ENCODE results near the gene AGTRAP. TPM values are rescaled to one million over a fixed set of nuclear protein-coding genes. Genes with fewer than 3 reads are reported as not detected.

AGTRAP gene, protein sequence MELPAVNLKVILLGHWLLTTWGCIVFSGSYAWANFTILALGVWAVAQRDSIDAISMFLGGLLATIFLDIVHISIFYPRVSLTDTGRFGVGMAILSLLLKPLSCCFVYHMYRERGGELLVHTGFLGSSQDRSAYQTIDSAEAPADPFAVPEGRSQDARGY
- 10 to 100 TPM; 33.4 to 40.3 TPM for total RNA-seq
- 10 to 100 TPM; 22.2 to 61.2 TPM for polyA plus RNA-seq
- long read RNA-seq, donor 1, transcript AGTRAP-201 (5 exons, 1,107 nt) = major isoform, 88 of 128 reads
- long read RNA-seq, donor 1, transcript AGTRAP-203 (5 exons, 1,100 nt) = minor isoform, 12 of 128 reads
- long read RNA-seq, donor 1, partial matches to known transcripts = 7 of 128 reads
- long read RNA-seq, donor 1, other reads (novel, unspliced or antisense) = 12 of 128 reads
- long read RNA-seq, donor 2, transcript AGTRAP-203 (5 exons, 1,100 nt) = minor isoform, 6 of 41 reads
- long read RNA-seq, donor 2, transcript AGTRAP-201 (5 exons, 1,107 nt) = major isoform, 26 of 41 reads
- long read RNA-seq, donor 2, partial matches to known transcripts = 1 of 41 reads
- long read RNA-seq, donor 2, other reads (novel, unspliced or antisense) = 5 of 41 reads

DNA sequence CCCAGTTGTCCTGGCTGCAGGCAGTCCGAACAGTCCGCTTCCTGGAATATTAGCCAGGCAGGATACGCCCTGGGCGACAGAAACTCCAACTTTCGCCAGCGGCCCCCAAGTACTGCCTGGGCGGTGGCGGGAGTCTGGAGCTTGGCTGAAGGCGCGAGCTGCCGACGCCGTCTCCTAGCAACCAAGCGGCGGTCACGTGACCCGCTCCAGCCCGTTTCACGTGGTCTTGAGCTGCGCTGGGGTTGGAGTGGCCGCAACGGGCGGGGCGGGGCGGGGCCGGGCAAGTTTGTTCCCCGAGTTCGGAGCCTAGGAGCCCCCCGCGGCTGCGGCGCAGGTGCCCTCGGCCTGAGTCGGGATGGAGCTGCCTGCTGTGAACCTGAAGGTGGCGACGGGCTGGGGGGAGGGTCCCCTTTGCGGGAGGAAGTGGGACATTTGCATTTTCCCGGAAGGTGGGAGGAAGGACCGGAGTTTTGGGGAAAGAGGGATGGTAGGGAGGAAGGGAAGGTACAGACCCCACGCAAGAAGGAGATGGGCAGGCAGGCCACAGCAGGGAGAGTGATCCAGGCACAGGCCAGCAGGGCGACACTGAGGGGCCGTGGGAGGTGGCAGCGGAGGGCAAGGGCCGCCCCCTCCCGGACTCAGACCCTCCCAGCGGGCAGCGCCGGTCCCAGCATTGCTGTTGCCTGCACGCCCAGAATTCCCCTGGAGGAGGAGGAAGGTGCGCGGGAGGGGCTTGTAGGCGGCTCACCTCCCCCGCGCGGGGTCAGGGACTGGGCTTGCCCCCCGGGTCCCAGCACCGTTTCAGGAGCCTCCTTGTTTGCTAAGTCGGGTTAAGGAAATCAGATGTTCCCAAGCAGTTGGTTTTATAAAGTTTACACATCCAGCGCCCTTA lies at the start of gene AGTRAP:
TSS of gene AGTRAP (plus strand) at position 283 of the 892 bp plus-strand sequence. CDS start at position 356, 73 bp downstream.
- H3K27me3 ChIP-seq (ENCODE audit: control insufficient read depth in 1 of 2, insufficient read depth in 2 of 2, low read length in 1 of 2) = no peaks in the 10 kb centered on the region
- peak within 1 kb of the TSS; percentile 69 for H3K4me3 ChIP-seq (ENCODE audit: low read length in 2 of 2)
- WGBS, 2 donors = 1% methylated on average over 56 to 59 of the region's 59 CpGs
- no peaks in the 10 kb centered on the region for H3K4me1 ChIP-seq (ENCODE audit: control insufficient read depth in 1 of 2, insufficient read depth in 2 of 2, low read length in 2 of 2)
- no peaks in the 10 kb centered on the region for H3K36me3 ChIP-seq (ENCODE audit: control insufficient read depth in 1 of 2, insufficient read depth in 2 of 2, low read length in 1 of 2)
- intact Hi-C loops (cut with DNase I) = loop anchor here (5.0 kb wide), 3 partner anchors 51 to 71 kb away; partner anchors contain the start of genes CLCN6 (in 1 of the 2) and MTHFR (in 1 of the 2)
- DNase-seq = peak; percentile 98 to 99
- H3K9me3 ChIP-seq (ENCODE audit: control insufficient read depth, low read length) = no peaks in the 10 kb centered on the region
- H3K27ac ChIP-seq (ENCODE audit: low read depth in 1 of 2, low read length in 2 of 2) = peak within 1 kb of the TSS; percentile 19 to 55
- peak; percentile 95 for ATAC-seq (ENCODE audit: low FRiP score)

- Histone ChIP-seq H3K4me3 (ENCODE audit: low read length in 2 of 2) (no peak overlapping the region), H3K27me3 (ENCODE audit: control insufficient read depth in 1 of 2, insufficient read depth in 2 of 2, low read length in 1 of 2) (no peaks in the 10 kb centered on the region), H3K27ac (ENCODE audit: low read depth in 1 of 2, low read length in 2 of 2) (no peak overlapping the region), H3K4me1 (ENCODE audit: control insufficient read depth in 1 of 2, insufficient read depth in 2 of 2, low read length in 2 of 2) (no peaks in the 10 kb centered on the region), H3K36me3 (ENCODE audit: control insufficient read depth in 1 of 2, insufficient read depth in 2 of 2, low read length in 1 of 2) (no peaks in the 10 kb centered on the region), H3K9me3 (ENCODE audit: control insufficient read depth, low read length) (no peaks in the 10 kb centered on the region)
- ATAC-seq (ENCODE audit: low FRiP score) (no peak), DNase-seq (no peak)
- 96 to 97% methylated on average over 4 of the region's 4 CpGs for WGBS, 2 donors
- intact Hi-C loops (cut with DNase I) = no loop called here
Observed at GRCh38 chr1:11688506-11688905, 47.4 kb upstream of the AGTRAP start.

DNA sequence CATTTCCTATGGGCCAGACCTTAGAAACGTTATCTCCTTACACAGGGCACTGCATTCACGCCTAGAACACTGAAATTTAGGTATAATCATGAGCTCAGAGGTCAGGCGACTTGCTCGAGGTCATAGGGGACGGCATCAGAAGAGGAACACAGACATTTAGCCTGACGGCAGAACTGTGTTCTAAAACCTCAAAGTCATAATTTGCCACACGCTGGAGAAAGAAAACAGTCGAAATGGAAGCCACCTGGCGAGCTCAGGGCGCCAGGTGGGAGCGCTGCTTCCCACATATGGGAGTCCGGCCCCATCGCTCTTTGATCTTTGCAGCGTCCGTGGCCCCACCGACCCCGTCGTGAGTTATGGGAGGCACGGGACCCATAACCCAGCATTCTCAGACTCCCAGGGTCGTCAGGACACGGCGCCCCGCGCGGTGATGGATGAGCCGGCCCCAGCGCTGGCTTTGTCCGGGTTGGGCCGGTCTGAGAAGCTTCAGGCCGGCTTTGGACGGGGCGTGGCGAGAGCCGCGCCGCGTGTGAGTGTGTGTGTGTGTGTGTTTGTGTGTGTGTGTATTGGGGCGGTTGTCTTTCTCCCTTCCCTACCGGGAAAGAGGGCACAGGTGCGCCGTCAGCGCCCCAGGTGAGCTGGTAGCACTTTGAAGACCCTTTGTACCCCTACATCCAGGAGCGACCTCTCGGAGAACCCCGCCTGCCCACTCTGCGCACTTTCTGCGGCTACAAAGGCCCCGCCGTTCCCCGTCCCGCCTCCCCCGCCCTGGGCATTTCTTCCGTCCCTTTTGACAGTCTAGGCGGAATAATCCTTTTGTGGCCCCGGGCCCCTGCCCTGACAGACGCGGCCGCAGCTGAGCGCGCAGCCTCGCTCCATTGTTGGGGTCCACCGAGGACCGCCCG lies 45.3 kb upstream of the AGTRAP start:
- Histone ChIP-seq H3K36me3 (ENCODE audit: control insufficient read depth in 1 of 2, insufficient read depth in 2 of 2, low read length in 1 of 2) (no peaks in the 10 kb centered on the region), H3K4me1 (ENCODE audit: control insufficient read depth in 1 of 2, insufficient read depth in 2 of 2, low read length in 2 of 2) (no peaks in the 10 kb centered on the region), H3K27ac (ENCODE audit: low read depth in 1 of 2, low read length in 2 of 2) (no peak overlapping the region), H3K4me3 (ENCODE audit: low read length in 2 of 2) (no peak overlapping the region), H3K9me3 (ENCODE audit: control insufficient read depth, low read length) (no peaks in the 10 kb centered on the region), H3K27me3 (ENCODE audit: control insufficient read depth in 1 of 2, insufficient read depth in 2 of 2, low read length in 1 of 2) (no peaks in the 10 kb centered on the region)
- ATAC-seq (ENCODE audit: low FRiP score) = no peak
- WGBS, 2 donors = 8 to 12% methylated on average over 59 to 64 of the region's 64 CpGs
- no peak for DNase-seq
- intact Hi-C loops (cut with DNase I) = no loop called here

DNA sequence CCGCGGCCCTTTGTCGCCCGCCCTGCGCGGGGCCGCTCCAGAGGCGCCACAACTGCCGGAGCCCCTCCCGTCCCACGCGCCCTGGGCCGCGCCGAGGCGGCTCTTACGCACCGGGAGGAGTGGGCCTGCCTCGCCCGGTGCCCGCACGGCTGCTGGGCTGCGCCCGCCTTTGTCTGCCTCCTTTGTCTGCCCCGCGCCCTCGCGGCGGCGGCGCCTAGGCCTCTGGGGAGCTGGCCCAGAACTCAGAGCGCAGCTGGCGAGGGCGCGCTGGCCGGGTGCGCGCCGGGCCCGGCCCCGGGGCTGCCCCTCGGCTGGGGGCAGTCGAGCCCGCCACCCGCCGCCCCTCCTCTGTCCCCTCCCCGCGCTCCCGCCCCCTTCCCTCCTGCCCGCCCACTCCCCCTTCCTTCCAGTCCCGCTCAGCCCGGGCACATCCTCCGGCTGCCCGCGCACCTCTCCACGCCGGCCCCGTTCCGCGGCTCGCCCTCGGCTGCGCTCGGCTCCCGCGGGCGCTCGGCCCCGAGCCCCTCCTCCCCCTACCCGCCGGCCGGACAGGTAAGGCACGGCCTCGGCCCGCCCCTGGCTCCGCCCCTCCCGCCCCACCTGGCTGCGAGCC lies 44.5 kb upstream of the AGTRAP start, which contains the start of gene DRAXIN:
TSS of gene DRAXIN (plus strand) at position 409 of the 613 bp plus-strand sequence. CDS start 14,549 bp downstream, outside the sequence.
- H3K4me3 ChIP-seq (ENCODE audit: low read length in 2 of 2) = no peak within 1 kb of the TSS
- no peak for DNase-seq
- H3K27me3 ChIP-seq (ENCODE audit: control insufficient read depth in 1 of 2, insufficient read depth in 2 of 2, low read length in 1 of 2) = no peaks in the 10 kb centered on the region
- no peaks in the 10 kb centered on the region for H3K9me3 ChIP-seq (ENCODE audit: control insufficient read depth, low read length)
- H3K4me1 ChIP-seq (ENCODE audit: control insufficient read depth in 1 of 2, insufficient read depth in 2 of 2, low read length in 2 of 2) = no peaks in the 10 kb centered on the region
- no peak for ATAC-seq (ENCODE audit: low FRiP score)
- intact Hi-C loops (cut with DNase I) = no loop called here
- H3K27ac ChIP-seq (ENCODE audit: low read depth in 1 of 2, low read length in 2 of 2) = no peak within 1 kb of the TSS
- H3K36me3 ChIP-seq (ENCODE audit: control insufficient read depth in 1 of 2, insufficient read depth in 2 of 2, low read length in 1 of 2) = no peaks in the 10 kb centered on the region
- 0 to 1% methylated on average over 32 to 78 of the region's 78 CpGs for WGBS, 2 donors

- Histone ChIP-seq H3K27ac (ENCODE audit: low read depth in 1 of 2, low read length in 2 of 2) (no peak overlapping the region), H3K36me3 (ENCODE audit: control insufficient read depth in 1 of 2, insufficient read depth in 2 of 2, low read length in 1 of 2) (no peaks in the 10 kb centered on the region), H3K27me3 (ENCODE audit: control insufficient read depth in 1 of 2, insufficient read depth in 2 of 2, low read length in 1 of 2) (no peaks in the 10 kb centered on the region), H3K9me3 (ENCODE audit: control insufficient read depth, low read length) (no peaks in the 10 kb centered on the region), H3K4me3 (ENCODE audit: low read length in 2 of 2) (no peak overlapping the region), H3K4me1 (ENCODE audit: control insufficient read depth in 1 of 2, insufficient read depth in 2 of 2, low read length in 2 of 2) (no peaks in the 10 kb centered on the region)
- no peak for DNase-seq
- 4 to 5% methylated on average over 48 to 64 of the region's 64 CpGs for WGBS, 2 donors
- ATAC-seq (ENCODE audit: low FRiP score) = no peak
- intact Hi-C loops (cut with DNase I) = no loop called here
Observed at GRCh38 chr1:11691928-11692711, 43.8 kb upstream of the AGTRAP start.

DNA sequence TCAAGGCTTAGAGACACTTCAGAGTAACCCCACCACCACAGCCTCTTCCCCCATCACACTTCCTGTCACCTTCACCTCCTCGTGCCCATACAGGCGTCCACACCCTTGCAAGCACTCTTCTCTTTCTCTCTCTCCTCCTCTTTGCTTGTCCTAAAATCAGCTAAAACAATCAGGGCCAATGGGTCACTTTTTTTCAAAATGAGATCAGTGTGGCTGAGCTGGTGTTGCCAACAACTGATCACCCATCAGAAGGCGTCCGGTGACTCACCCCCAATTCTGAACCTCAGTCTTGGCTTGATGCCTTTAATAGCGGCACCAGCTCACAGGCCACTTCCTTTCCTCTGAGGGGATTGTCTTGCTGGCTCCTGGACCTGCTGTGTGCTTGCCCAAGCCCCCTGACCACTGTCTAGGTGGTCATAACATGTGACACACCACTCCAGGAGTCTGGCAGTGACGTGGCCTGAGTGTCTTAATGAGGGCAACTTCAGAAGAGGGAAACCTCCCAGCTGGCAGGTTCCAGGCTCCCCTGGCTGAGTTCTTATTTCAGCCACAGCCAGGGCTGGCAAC lies 42.8 kb upstream of the AGTRAP start:
- Histone ChIP-seq H3K27ac (ENCODE audit: low read depth in 1 of 2, low read length in 2 of 2) (no peak overlapping the region), H3K36me3 (ENCODE audit: control insufficient read depth in 1 of 2, insufficient read depth in 2 of 2, low read length in 1 of 2) (no peaks in the 10 kb centered on the region), H3K27me3 (ENCODE audit: control insufficient read depth in 1 of 2, insufficient read depth in 2 of 2, low read length in 1 of 2) (no peaks in the 10 kb centered on the region), H3K9me3 (ENCODE audit: control insufficient read depth, low read length) (no peaks in the 10 kb centered on the region), H3K4me3 (ENCODE audit: low read length in 2 of 2) (no peak overlapping the region), H3K4me1 (ENCODE audit: control insufficient read depth in 1 of 2, insufficient read depth in 2 of 2, low read length in 2 of 2) (no peaks in the 10 kb centered on the region)
- WGBS, 2 donors = 2 to 5% methylated on average over 6 of the region's 6 CpGs
- ATAC-seq (ENCODE audit: low FRiP score) (peak; percentile 37), DNase-seq (peak in 1 of 2 donors; percentile 70)
- intact Hi-C loops (cut with DNase I) = no loop called here

GRCh38 chr1:11693917-11694316 lies 42.0 kb upstream of the AGTRAP start:
- Histone ChIP-seq H3K9me3 (ENCODE audit: control insufficient read depth, low read length) (no peaks in the 10 kb centered on the region), H3K27ac (ENCODE audit: low read depth in 1 of 2, low read length in 2 of 2) (no peak overlapping the region), H3K4me1 (ENCODE audit: control insufficient read depth in 1 of 2, insufficient read depth in 2 of 2, low read length in 2 of 2) (no peaks in the 10 kb centered on the region), H3K27me3 (ENCODE audit: control insufficient read depth in 1 of 2, insufficient read depth in 2 of 2, low read length in 1 of 2) (no peaks in the 10 kb centered on the region), H3K36me3 (ENCODE audit: control insufficient read depth in 1 of 2, insufficient read depth in 2 of 2, low read length in 1 of 2) (no peaks in the 10 kb centered on the region), H3K4me3 (ENCODE audit: low read length in 2 of 2) (no peak overlapping the region)
- DNase-seq (no peak), ATAC-seq (ENCODE audit: low FRiP score) (no peak)
- 77 to 86% methylated on average over 5 of the region's 5 CpGs for WGBS, 2 donors
- intact Hi-C loops (cut with DNase I) = no loop called here
